Liver (tissue), 9 donors: ENCODE results near the gene CEP97. TPM values are rescaled to one million over a fixed set of nuclear protein-coding genes. Genes with fewer than 3 reads are reported as not detected.
"Not testable (repeated sequence)": the region's sequence is repeated elsewhere in the genome, so short reads cannot be mapped to it uniquely, and the experiment has no call there.

Experiments
- DNase-seq: peaks from one replicate; pipeline ENCODE4 v3.0.0-alpha.2; 2017; ENCODE audit warnings: low spot score
- H3K27ac ChIP-seq, 2 donors: one replicate each; pipeline ENCODE4 v1.7.0; 2013; ENCODE audit warnings: inconsistent platforms in 2 of 2, low read length in 2 of 2, control low read depth in 1 of 2, low read depth in 1 of 2, mild to moderate bottlenecking in 1 of 2
- H3K27me3 ChIP-seq, 4 donors: one replicate each; pipeline versions ENCODE4 v1.6.1 to v1.7.0; 2013; ENCODE audit warnings: low read length in 3 of 4, inconsistent platforms in 1 of 4, mild to moderate bottlenecking in 1 of 4, moderate library complexity in 1 of 4; ENCODE audit not compliant: control insufficient read depth in 4 of 4, insufficient read depth in 4 of 4
- H3K36me3 ChIP-seq, 4 donors: one replicate each; pipeline versions ENCODE4 v1.6.1 to v1.7.0; 2013; ENCODE audit warnings: low read length in 3 of 4, mild to moderate bottlenecking in 3 of 4, low read depth in 1 of 4, moderate library complexity in 1 of 4; ENCODE audit not compliant: control insufficient read depth in 4 of 4, insufficient read depth in 3 of 4
- H3K4me1 ChIP-seq, 4 donors: one replicate each; pipeline versions ENCODE4 v1.6.1 to v1.7.0; 2013; ENCODE audit warnings: low read length in 3 of 4, mild to moderate bottlenecking in 3 of 4, moderate library complexity in 1 of 4; ENCODE audit not compliant: control insufficient read depth in 4 of 4, insufficient read depth in 4 of 4
- H3K4me3 ChIP-seq, 3 donors: one replicate each; pipeline versions ENCODE4 v1.6.1 to v1.7.0; 2013; ENCODE audit warnings: low read length in 3 of 3, control low read depth in 1 of 3, low read depth in 1 of 3, mild to moderate bottlenecking in 1 of 3
- H3K9ac ChIP-seq, 2 donors: one replicate each; pipeline ENCODE4 v1.7.0; 2013; ENCODE audit warnings: low read length in 2 of 2, mild to moderate bottlenecking in 2 of 2, moderate library complexity in 2 of 2, control low read depth in 1 of 2, low read depth in 1 of 2
- H3K9me3 ChIP-seq, 4 donors: one replicate each; pipeline versions ENCODE4 v1.6.1 to v1.7.0; 2013; ENCODE audit warnings: low read length in 3 of 4; ENCODE audit not compliant: control insufficient read depth in 4 of 4
- EGR1 ChIP-seq, 2 donors: IDR thresholded peaks; 2 replicates each; pipeline ENCODE4 v1.6.1; 2016 to 2018; ENCODE audit warnings: antibody characterized with exemption in 2 of 2, low read depth in 2 of 2
- FOXA1 ChIP-seq: IDR thresholded peaks from 2 replicates; pipeline ENCODE4 v1.6.1; 2016; ENCODE audit warnings: antibody characterized with exemption
- FOXA2 ChIP-seq: IDR thresholded peaks from 2 replicates; pipeline ENCODE4 v1.6.1; 2016; ENCODE audit warnings: antibody characterized with exemption
- GABPA ChIP-seq, 2 donors: IDR thresholded peaks in 1 of 2; conservative IDR thresholded peaks in 1 of 2; 2 replicates each; pipeline ENCODE4 v1.6.1; 2016; ENCODE audit warnings: antibody characterized with exemption in 2 of 2, mild to moderate bottlenecking in 1 of 2, moderate library complexity in 1 of 2
- HNF4A ChIP-seq, 2 donors: conservative IDR thresholded peaks; 2 replicates each; pipeline ENCODE4 v1.6.1; 2016; ENCODE audit warnings: antibody characterized with exemption in 2 of 2, mild to moderate bottlenecking in 2 of 2
- HNF4G ChIP-seq: IDR thresholded peaks from 2 replicates; pipeline ENCODE4 v1.6.1; 2016; ENCODE audit warnings: antibody characterized with exemption
- JUND ChIP-seq, 2 donors: IDR thresholded peaks; 2 replicates each; pipeline ENCODE4 v1.6.1; 2016; ENCODE audit warnings: antibody characterized with exemption in 2 of 2
- MAX ChIP-seq: IDR thresholded peaks from 2 replicates; pipeline ENCODE4 v1.6.1; 2016; ENCODE audit warnings: antibody characterized with exemption
- RAD21 ChIP-seq, 2 donors: IDR thresholded peaks; 2 replicates each; pipeline ENCODE4 v1.6.1; 2016; ENCODE audit warnings: antibody characterized with exemption in 2 of 2, mild to moderate bottlenecking in 2 of 2
- RXRA ChIP-seq, 2 donors: IDR thresholded peaks; 2 replicates each; pipeline ENCODE4 v1.6.1; 2017 to 2018; ENCODE audit warnings: antibody characterized with exemption in 2 of 2, mild to moderate bottlenecking in 1 of 2
- TAF1 ChIP-seq: conservative IDR thresholded peaks from 2 replicates; pipeline ENCODE4 v1.6.1; 2016; ENCODE audit warnings: antibody characterized with exemption, mild to moderate bottlenecking
- WGBS: extraction: QIAGEN DNeasy Blood & Tissue Kit; methylation state at CpG from one replicate; pipeline ENCODE4 v1.1.7; 2013; 5-methylcytosine and 5-hydroxymethylcytosine counted together
- polyA plus RNA-seq, 2 donors: library from polyadenylated mRNA; stranded (reverse) in 1 of 2; unstranded in 1 of 2; fragments of 200-250 nt in 1 of 2; fragments of >200 nt in 1 of 2; fragmentation: Nextera tagmentation in 1 of 2; extraction: Ambion mirVana in 1 of 2; gene quantifications; one replicate each; pipeline versions ENCODE4 v1.2.1 to v1.2.3, GENCODE V29; 2013 to 2015
- total RNA-seq, 2 donors: library from RNA; depleted of rRNA; stranded (reverse); fragments of >200 nt; gene quantifications; one replicate each; pipeline ENCODE4 v1.2.3, GENCODE V29; 2014
- TF ChIP-seq, protein P1 (sequence below): IDR thresholded peaks from 2 replicates; pipeline ENCODE4 v1.6.1; 2016; ENCODE audit warnings: antibody characterized with exemption
- TF ChIP-seq, protein P2 (sequence below): IDR thresholded peaks from 2 replicates; pipeline ENCODE4 v1.6.1; 2016; ENCODE audit warnings: antibody characterized with exemption, mild to moderate bottlenecking
- TF ChIP-seq, protein P3 (sequence below): IDR thresholded peaks from 2 replicates; pipeline ENCODE4 v1.6.1; 2016; ENCODE audit warnings: antibody characterized with exemption
- TF ChIP-seq, protein P4 (sequence below): fragments of 150-350 bp; IDR thresholded peaks from 2 replicates; pipeline ENCODE4 v1.5.1; 2017; ENCODE audit warnings: improper control_type of control experiment, low read depth, low read length; ENCODE audit not compliant: missing input control
- donor health status: healthy.
- donor health status: healthy.
- donor health status: healthy.
- donor health status: healthy.
- donor health status: healthy.

The CEP97 gene
- total and polyA plus RNA-seq, 4 donors, result 0.57 to 8.3 (median 2.1) TPM

GRCh38 chr3:101735833-101736232 is 11.4 kb downstream of the CEP97 start:
- Histone ChIP-seq H3K9ac (no peak overlapping the region), H3K9me3 (no peaks in the 10 kb centered on the region), H3K4me3 (no peak overlapping the region), H3K27ac (no peak overlapping the region), H3K36me3 (peaks cover 2 to 15% (median 6%) of the 10 kb centered on the region in 4 donors), H3K27me3 (no peaks in the 10 kb centered on the region), H3K4me1 (no peaks in the 10 kb centered on the region)
- 98% methylated on average over 10 of the region's 10 CpGs for WGBS
- TF ChIP-seq JUND (IDR thresholded peaks at IDR 0.05), result no peak
- no peak for TF ChIP-seq GABPA (IDR thresholded peaks at IDR 0.05 in 1 of 2, conservative IDR thresholded peaks at IDR 0.05 in 1 of 2)
- TF ChIP-seq RXRA (IDR thresholded peaks at IDR 0.05), result no peak
- no peak for TF ChIP-seq HNF4G
- TF ChIP-seq, protein P1, sequence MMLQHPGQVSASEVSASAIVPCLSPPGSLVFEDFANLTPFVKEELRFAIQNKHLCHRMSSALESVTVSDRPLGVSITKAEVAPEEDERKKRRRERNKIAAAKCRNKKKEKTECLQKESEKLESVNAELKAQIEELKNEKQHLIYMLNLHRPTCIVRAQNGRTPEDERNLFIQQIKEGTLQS, result no peak
- TF ChIP-seq FOXA2, result no peak
- TF ChIP-seq, protein P2, sequence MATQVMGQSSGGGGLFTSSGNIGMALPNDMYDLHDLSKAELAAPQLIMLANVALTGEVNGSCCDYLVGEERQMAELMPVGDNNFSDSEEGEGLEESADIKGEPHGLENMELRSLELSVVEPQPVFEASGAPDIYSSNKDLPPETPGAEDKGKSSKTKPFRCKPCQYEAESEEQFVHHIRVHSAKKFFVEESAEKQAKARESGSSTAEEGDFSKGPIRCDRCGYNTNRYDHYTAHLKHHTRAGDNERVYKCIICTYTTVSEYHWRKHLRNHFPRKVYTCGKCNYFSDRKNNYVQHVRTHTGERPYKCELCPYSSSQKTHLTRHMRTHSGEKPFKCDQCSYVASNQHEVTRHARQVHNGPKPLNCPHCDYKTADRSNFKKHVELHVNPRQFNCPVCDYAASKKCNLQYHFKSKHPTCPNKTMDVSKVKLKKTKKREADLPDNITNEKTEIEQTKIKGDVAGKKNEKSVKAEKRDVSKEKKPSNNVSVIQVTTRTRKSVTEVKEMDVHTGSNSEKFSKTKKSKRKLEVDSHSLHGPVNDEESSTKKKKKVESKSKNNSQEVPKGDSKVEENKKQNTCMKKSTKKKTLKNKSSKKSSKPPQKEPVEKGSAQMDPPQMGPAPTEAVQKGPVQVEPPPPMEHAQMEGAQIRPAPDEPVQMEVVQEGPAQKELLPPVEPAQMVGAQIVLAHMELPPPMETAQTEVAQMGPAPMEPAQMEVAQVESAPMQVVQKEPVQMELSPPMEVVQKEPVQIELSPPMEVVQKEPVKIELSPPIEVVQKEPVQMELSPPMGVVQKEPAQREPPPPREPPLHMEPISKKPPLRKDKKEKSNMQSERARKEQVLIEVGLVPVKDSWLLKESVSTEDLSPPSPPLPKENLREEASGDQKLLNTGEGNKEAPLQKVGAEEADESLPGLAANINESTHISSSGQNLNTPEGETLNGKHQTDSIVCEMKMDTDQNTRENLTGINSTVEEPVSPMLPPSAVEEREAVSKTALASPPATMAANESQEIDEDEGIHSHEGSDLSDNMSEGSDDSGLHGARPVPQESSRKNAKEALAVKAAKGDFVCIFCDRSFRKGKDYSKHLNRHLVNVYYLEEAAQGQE, result no peak
- no peak for TF ChIP-seq HNF4A (conservative IDR thresholded peaks at IDR 0.05)
- TF ChIP-seq EGR1 (IDR thresholded peaks at IDR 0.05; ENCODE audit: low read depth in 2 of 2), result no peak
- no peak for TF ChIP-seq FOXA1
- no peak for TF ChIP-seq MAX
- TF ChIP-seq, protein P3, sequence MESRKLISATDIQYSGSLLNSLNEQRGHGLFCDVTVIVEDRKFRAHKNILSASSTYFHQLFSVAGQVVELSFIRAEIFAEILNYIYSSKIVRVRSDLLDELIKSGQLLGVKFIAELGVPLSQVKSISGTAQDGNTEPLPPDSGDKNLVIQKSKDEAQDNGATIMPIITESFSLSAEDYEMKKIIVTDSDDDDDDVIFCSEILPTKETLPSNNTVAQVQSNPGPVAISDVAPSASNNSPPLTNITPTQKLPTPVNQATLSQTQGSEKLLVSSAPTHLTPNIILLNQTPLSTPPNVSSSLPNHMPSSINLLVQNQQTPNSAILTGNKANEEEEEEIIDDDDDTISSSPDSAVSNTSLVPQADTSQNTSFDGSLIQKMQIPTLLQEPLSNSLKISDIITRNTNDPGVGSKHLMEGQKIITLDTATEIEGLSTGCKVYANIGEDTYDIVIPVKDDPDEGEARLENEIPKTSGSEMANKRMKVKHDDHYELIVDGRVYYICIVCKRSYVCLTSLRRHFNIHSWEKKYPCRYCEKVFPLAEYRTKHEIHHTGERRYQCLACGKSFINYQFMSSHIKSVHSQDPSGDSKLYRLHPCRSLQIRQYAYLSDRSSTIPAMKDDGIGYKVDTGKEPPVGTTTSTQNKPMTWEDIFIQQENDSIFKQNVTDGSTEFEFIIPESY, result no peak
- TF ChIP-seq, protein P4, sequence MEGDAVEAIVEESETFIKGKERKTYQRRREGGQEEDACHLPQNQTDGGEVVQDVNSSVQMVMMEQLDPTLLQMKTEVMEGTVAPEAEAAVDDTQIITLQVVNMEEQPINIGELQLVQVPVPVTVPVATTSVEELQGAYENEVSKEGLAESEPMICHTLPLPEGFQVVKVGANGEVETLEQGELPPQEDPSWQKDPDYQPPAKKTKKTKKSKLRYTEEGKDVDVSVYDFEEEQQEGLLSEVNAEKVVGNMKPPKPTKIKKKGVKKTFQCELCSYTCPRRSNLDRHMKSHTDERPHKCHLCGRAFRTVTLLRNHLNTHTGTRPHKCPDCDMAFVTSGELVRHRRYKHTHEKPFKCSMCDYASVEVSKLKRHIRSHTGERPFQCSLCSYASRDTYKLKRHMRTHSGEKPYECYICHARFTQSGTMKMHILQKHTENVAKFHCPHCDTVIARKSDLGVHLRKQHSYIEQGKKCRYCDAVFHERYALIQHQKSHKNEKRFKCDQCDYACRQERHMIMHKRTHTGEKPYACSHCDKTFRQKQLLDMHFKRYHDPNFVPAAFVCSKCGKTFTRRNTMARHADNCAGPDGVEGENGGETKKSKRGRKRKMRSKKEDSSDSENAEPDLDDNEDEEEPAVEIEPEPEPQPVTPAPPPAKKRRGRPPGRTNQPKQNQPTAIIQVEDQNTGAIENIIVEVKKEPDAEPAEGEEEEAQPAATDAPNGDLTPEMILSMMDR, result no peak
- no peak for TF ChIP-seq TAF1
- no peak for TF ChIP-seq RAD21 (IDR thresholded peaks at IDR 0.05)
- no peak for DNase-seq

- not testable (repeated sequence) for H3K9me3 ChIP-seq, H3K4me1 ChIP-seq, H3K4me3 ChIP-seq, H3K9ac ChIP-seq, H3K36me3 ChIP-seq, H3K27me3 ChIP-seq, DNase-seq, H3K27ac ChIP-seq
- WGBS, result 93% methylated on average over 3 of the region's 3 CpGs
Measured at GRCh38 chr3:101741914-101742313, 17.5 kb downstream of the CEP97 start.
